NCI-H146 treated with DMSO at 0.1 percent for 48 hours (cell line): ENCODE results near the gene TUBA4A.
"Not testable (repeated sequence)": the region's sequence is repeated elsewhere in the genome, so short reads cannot be mapped to it uniquely, and the experiment has no call there.

ENCODE experiments used
- DNase-seq: peaks from one replicate; lab custom pipeline; 2025; ENCODE audit not compliant: unreplicated experiment; lab: John Stamatoyannopoulos, UW

TUBA4A gene

DNA sequence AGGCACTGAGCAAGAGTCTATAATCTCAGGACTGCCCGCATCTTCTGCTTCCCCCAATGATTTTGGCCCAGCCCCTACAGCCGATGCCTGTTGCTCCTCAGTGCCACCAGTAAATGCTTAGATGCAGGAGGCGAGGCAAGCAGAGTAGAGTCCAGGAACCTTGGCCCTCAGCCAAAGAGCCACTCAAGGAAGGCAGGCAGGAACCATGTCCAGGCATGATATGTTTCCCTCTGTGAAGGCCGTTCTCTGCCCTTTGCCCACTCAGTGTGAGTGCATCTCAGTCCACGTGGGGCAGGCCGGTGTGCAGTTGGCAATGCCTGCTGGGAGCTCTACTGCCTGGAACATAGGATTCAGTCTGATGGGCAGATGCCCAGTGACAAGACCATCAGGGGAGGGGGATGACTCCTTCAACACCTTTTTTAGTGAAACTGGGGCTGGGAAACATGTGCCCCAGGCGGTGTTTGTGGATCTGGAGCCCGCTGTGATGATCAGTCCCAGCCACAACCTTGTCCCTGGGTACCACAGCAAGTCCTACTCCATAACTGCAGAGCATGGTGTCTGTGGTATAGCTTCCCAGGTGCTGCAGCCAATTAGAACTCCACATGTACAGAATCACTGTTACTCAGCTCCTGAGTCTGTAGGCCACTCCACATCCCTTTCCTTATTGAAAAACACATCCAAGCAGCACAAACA, 15.8 kb upstream of the TUBA4A start:
- DNase-seq, result no peak

DNA sequence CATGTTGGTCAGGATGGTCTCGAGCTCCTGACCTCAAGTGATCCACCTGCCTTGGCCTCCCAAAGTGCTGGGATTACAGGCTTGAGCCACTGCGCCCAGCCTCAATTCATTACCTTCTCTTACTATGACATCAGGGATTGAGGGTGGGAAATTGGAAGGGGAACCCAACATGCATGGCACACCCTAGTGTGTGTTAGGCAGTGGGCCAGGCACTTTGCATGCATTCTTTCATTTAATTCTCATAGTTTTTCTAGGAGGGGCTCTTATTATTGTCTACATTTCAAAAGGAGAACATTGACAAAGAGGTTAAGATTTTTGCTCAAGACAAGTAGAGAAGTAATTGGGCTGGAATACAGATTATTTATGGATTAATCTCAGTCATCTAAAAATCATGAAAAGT, 14.6 kb upstream of the TUBA4A start:
- DNase-seq, result no peak

DNA sequence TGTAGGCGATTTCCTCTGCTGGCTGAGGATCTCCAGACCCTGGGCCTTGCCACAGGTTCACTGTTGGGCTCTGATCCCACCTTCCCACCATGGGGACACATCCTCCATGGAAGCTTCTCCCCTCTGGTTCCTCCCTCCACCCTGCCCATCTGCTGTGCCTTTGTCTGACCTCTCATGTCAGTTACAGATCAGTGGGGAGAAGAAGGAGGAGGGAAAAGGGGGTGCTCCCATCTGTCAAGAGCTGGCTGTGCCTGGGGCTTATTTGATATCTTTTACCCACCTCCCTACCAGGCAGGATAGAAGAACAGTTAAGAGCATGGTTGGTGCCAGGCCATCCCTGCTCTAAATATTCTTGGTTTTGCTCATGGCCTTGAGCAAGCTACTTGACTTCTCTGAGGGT, 13.2 kb upstream of the TUBA4A start:
- DNase-seq, result no peak

DNA sequence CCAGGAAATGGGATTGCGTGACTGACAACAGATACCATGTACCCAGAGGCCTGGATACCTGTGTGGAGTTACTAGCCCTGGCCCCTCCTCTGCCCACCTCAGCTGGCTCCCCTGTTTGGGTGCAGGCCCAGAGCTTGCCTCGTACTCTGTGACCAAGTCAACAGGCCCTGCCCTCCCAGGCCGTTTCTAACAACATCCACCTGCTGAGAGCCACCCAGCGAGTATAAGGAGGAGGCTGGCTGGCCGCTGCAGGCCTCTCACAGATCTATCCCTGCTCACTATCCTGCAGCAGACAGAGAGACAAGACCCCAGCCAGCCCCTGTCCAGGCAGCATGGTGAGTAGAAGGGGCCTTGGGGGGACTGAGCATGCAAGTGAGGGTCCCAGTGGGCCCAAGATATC, 12.5 kb upstream of the TUBA4A start:
- DNase-seq, result no peak

DNA sequence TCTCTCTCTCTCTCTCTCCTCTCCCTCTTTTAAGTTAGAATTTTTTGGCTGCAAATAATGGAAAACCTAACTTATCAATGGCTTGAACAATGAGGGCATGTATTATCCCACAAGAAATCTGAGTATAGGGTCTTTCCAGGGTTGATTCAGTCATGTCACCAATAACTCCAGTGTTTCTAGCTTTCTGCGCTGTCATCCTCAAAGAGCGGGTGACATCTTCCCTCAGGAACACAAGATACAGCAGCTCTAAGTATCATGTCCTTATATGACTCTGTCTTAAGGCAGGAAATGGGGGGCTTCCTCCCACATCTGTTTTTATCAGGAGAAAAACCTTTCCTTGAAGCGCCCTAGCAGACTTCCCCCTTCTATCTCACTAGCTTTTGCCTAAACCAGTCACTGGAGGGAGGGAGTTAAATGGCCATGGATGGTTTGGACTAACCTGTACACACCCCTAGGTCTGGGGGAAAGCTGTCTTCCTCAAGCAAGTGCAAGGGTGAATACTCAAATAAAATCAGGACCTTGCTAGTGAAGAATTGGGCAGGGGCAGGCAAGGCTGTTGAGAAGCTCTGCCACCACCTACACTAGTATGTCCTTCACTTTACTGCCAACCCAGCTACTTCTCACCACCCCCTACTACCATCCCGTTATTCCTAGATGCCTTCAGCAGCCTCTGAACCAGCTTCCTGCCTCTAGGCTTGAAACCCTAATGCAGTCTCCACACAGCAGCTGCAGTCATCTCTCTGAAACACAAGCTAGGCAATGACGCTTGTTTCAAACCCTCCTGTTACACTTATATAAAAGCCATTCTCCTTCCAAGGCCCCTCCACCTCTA, 7.5 kb upstream of the TUBA4A start:
- no peak for DNase-seq

DNA sequence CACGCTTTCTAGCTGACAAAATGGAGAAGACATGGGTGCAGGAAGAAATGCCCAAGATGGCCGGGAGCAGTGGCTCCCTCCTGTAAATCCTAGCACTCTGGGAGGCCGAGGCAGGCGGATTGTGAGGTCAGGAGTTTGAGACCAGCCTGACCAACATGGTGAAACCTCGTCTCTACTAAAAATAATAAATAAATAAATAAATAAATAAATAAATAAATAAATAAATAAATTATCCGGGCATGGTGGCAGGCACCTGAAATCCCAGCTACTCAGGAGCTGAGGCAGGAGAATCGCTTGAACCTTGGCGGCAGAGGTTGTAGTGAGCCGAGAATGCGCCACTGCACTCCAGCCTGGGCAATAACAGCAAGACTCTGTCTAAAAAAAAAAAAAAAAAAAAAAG, 5.2 kb upstream of the TUBA4A start:
- DNase-seq, result not testable (repeated sequence)

DNA sequence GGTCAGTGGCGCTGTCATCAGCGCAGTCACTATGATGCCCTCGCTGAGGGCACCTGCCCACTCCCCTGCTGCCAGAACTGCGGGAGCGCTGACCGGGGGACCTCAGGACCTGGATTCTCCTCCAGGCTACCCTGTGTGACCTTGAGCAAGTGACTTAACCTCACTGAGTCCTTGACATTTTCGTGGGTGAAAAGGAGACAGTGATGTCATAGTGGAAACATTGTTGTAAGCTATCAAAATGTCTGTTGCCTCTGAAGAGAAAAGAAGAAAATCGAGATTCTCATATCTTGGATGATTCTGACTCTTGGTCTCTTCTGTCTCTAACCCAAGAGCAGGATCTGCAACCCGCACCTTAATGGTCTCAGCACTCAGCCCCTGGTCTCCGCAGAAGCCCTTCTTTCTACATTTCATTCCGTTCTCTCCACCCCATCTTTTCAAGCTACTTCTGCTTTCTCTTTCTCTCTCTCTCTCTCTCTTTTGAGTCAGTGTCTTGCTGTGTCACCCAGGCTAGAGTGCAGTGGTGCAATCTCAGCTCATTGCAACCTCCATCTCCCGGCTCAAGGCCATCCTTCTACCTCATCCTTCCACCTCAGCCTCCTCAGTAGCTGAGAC, 978 bp upstream of the TUBA4A start:
- no peak for DNase-seq

DNA sequence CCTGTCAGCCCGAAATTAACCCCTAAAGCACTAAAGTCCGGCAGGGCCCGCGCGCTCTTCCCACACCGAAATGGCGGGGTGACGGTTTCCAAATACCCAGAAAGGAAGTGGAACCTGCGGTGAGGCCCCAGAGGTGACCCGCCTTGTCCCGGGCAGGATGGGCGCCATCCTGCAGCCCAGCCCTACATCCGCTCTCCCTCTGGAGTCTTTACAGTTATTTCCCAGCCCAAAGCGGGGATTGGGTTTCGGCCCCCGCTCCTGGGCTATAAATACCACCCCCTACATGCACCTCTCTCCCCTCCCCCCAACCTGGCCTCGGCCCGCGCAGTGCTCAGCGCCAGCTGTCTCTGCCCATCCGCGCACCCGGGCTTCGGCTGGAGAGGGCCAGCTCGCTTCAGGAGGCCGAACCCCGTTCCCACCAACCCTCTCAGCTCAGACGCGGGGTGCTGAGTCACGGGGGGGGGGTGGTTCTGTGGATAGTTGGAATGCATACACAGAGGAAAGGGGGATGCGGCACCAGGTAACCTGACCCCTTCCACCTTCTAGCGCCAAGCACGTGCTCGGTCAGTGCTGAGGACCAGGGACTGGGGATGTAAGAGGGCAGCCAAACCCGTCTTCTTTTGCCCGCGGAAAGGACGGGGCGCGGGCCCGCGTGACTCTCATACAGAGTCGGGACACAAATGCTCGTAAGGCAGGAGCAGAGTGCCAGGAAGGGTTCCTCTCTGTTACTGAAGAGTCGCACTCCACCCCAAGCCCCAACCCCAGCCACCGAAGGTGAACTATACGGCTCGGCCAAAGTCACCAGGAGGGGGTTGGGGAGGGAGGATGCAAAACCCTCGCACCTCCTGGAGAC, 592 bp downstream of the TUBA4A start, which contains the start of gene TUBA4B:
TUBA4B (plus strand) TSS at position 344 of the 853 bp plus-strand sequence; CDS start at position 509, 165 bp downstream.
- peak; percentile 3 for DNase-seq

DNA sequence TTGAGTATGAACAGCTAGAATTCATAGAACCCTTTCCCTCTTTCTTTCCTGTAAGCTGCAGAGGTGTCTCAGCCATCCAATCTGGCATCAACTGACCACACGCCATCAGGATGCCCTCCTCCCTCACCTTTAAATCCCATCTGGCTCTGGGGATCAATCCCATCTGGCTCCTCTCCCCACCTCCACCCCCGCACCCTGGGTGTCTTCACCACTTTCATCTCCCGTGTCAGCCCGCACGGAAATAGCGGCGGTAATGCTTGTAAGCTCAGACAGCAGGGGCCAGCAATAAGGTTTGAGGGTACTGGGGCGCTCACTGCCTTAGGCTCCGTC, 1.2 kb downstream of the TUBA4A start:
- peak; percentile 5 for DNase-seq

DNA sequence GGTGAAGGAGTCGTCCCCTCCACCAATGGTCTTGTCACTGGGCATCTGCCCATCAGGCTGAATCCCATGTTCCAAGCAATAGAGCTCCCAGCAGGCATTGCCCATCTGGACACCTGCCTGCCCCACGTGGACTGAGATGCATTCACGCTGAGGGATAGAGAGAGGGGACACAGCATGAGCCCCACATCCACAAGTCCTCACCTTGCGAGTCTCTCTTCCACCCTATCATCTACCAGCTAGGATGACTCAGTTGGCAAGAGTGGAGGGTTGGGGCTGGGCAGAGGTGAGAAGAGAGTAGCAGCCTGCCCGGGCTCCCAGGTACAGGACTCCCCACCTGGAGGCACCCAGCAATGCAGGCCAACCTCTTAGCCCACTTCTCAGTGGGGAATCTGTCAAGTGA, 1.6 kb downstream of the TUBA4A start:
- DNase-seq, result no peak

DNA sequence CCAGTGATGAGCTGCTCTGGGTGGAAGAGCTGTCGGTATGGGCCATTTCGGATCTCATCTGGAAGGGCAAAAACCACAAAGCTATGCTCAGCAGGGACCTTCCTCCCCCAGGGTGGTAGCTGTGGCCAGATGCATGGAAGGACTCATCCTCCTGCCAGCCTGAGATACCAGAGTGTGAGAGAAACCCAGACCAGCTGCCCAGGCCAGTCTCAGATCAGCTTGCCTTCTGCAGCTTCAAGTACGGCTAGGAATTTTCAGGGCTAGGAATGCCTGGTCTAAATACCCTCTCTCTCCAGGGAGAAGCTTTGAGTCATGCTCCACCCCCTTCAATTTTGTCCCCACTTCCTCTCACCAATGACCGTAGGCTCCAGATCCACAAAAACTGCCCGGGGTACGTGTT, 2.1 kb downstream of the TUBA4A start:
- no peak for DNase-seq

DNA sequence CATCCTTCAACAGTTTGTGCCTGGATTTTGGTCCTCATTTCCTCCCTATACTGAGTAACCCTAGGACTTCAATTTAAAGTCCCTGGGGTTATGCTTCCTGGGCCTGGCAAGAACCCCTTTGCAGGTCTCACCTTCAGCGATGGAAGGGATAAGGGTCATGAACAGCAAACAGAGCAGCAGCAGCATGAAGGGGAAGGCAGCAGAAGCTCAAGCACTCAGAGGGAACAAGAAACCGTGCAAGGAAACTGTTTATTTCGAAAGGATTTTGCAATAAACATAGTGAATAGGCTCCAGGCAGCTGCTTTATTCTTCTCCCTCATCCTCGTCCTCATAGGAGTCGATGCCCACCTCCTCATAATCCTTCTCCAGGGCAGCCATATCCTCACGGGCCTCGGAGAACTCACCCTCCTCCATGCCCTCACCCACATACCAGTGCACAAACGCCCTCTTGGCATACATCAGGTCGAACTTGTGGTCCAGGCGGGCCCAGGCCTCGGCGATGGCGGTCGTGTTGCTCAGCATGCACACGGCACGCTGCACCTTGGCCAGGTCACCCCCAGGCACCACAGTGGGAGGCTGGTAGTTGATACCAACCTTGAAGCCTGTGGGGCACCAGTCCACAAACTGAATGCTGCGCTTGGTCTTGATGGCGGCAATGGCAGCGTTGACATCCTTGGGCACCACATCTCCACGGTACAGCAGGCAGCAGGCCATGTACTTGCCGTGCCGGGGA, 3.5 kb downstream of the TUBA4A start:
- DNase-seq, result no peak

DNA sequence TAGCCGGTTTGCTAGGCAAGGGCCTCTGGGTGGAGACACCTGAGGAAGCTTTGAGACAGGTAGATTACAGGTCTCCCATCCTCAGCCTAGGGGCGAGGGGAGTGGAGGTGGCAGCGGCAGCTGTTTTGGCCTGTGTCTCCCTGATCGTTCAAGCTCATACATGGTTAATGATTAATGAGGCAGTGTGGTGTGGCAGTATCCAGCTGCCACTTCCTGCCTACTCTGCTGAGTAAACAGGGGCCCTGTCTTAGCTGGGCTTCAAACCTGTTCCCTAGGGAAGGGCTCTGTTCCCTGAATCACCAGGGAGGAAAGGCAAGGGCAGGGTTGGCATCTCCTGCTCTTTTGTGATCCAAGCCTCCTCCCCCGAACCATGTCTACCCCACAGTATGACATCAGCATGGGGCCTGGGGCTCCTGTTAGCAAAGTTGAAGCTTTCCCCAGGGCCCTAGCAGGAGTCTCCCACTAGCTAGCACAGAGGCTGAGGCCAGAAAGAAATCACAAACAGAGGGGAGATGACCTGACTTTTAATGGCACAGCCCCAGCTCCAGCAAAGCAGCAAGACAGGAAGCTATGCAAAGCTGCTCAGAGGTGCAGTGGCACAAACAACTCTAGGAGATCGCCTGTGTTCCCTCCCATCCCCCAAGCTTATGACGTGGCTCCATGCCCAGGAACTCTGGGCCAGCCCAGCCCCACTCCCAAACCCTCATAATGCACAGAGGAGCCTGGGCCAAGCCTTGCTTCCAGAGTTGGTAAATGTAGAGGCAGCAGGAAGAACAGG, 4.3 kb downstream of the TUBA4A start:
- DNase-seq, result no peak

DNA sequence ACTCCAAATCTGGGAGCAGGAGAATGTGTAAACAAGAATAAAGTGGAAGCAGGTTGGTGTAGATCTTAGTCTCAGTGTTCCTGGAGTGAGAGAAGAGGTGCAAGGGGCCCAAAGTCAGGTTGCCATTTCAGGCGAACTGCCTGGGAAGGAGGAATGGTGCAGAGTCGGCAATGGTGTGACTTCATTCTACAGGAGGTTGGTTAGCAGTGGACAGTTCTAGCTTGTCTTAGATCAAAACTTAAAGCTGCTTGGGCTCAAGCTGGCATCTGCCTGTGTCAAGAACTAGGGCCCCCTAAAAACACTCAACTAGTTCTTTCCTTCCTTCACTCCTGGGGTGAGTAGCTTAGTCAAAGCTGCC, 4.9 kb downstream of the TUBA4A start:
- DNase-seq, result no peak

DNA sequence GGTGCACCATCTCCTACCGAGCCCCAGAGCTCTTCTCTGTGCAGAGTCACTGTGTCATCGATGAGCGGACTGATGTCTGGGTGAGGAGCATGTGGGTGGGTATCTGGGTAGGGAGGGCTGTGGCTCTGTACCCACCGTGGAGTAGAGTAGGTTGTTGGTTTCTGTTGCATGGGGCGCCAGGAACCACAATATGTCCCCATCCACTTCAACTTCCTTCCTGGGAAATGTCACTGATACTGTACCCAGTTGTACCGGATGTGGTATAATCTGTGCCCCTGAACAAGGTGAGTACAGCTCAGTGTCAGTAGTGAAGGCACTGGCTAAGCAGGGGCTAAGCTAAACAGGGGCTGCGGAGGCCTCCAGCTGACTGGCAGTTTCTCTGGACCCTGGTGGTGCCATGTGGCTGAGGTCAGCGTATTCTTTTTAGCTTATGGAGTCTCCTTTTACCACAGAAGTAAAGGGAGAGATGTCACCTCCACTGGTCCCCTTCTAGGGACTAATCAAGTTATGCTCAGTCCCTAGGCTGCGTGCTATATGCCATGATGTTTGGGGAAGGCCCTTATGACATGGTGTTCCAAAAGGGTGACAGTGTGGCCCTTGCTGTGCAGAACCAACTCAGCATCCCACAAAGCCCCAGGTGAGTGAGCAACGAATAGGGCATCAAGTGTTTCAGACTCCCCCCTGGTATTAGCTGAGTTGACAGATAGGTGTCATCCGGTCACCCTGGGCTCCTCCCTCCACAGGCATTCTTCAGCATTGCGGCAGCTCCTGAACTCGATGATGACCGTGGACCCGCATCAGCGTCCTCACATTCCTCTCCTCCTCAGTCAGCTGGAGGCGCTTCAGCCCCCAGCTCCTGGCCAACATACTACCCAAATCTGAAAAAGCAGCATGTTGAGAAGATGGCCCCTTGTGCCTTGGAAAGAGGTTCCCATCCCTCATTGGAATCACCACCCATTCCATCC, 5.8 kb downstream of the TUBA4A start:
- DNase-seq, result no peak

DNA sequence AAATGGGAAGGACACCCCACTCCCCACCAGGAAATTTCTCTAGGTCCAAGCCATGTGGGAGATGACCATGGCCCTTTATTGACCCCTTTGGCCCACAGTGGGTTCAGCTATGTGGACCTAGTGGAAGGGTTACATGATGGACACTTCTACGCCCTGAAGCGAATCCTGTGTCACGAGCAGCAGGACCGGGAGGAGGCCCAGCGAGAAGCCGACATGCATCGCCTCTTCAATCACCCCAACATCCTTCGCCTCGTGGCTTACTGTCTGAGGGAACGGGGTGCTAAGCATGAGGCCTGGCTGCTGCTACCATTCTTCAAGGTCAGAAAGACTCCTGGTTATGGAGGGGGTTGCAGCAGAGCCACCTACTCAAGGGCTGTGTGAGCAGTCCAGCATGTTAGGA, 7.2 kb downstream of the TUBA4A start:
- no peak for DNase-seq

DNA sequence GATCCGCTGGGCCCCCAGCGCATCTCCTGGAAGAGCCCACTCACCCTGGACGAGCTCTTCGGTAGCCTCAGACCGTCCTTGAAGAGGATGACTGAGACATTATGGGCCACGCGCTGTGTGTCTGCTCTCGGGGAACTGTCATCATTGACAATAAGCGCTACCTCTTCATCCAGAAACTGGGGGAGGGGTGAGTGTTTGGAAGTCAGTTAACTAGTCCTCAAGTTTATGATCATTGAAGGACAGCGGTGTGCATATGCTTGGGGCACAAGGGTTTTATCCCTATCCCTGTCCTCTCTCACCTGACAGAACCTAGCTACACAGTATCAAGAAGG, 7.9 kb downstream of the TUBA4A start:
- no peak for DNase-seq

DNA sequence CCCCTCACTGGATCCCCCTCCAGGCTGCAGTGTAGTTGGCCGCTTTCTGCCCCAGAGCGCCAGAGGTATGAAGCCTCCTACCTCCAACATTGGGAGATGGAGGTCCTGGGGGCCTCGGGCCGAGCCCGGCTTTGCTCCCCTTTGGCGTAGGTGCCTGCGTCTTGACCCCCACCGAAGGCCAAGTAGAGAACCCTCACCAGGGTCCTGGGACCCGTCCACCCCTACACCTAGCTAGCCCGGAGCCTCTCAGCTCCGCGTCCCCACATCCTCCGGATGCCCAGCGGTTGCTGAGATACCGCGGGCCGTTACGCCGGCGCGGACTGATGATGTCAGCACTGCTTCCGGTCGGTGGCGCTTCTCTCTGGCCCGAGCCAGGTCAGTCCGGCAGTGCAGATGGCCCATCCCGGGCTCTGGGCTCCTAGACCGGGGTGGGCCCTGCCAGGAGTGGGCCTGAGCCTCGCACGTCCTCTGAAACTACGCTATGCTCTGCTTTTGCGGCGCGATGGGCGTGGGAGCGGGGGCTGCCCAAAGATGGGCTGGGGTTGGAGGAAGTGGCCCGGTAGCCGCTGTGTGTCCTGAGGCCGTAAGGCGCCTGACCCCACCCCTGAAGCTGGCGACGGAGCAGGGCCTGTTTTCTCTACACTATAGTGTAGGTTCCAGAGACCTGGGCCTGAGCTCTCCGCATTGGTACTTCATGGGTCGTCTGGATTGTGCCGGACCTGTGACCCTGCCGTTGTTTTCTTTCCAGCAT, 8.4 kb downstream of the TUBA4A start, which contains the start of the genes GLB1L and STK16:
GLB1L (minus strand) TSS at position 297 of the 751 bp plus-strand sequence. CDS start 1,871 bp downstream, outside the sequence.
STK16 (plus strand) TSS at position 332 of the 751 bp plus-strand sequence. CDS start 521 bp downstream, outside the sequence.
- peak; percentile 44 for DNase-seq
